ENCODE results near the gene UBE2G1. TPM values are rescaled to one million over a fixed set of nuclear protein-coding genes. Genes with fewer than 3 reads are reported as not detected.

The UBE2G1 gene
- total and polyA plus RNA-seq, 2 of the 13 experiments (the other 11 are each of a cell fraction or from before 2014, with no cell fraction given): 27.9 to 42.6 TPM

DNA sequence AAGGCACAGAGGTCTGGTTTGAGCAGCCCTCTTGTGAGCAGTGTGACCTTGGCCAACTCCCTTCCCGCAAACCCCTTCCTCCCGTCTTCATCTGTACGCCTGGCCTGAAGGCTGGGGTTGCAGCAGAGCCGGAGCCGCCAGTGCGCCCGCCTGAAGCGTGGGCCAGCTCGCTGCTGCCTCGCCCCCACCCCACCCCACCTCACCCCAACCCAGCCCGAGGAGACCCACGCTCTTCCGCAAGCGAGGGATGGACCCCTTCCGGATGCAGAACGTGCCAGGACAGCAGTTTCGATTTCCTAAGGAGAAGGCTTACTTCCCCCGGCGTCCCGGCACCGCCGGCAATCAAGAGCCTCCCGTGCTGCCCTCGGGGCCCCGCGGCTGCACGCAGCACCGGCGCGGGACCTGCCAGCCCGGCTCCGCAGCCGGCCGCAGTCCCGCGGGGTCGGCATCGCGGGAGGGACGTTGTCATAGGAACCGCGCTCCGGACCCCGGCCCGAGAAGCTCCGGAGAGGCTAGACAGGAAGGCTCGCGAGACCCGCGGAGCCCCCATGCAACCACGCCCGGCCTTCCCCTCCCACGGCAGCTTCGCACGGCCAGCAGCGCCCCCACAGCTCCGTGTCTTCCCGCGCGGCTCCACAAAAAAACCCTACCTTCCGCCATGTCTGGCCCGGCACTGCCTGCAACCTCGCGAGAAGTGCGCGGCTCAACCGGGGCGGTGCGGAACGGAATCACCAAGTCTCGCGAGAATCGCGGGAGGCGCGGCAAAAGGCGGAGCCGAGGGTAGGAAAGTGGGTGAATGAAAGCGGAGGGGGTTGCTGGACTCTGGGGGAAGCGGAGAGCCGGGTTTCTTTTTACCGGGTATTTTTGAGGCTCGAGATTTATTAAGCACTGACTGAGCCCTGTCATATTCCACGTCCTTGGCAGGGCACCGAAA is 102.9 kb downstream of the UBE2G1 start, which contains the start of gene ANKFY1 (continued):
- TF ChIP-seq ZNF567 (CRISPR knock-in tag; IDR thresholded peaks at IDR 0.05; ENCODE audit: borderline replicate concordance) (no peak), CAMTA2 (CRISPR knock-in tag; IDR thresholded peaks at IDR 0.05; ENCODE audit: borderline replicate concordance) (no peak), SAP130 (CRISPR knock-in tag; IDR thresholded peaks at IDR 0.05; ENCODE audit: low read depth) (peak; percentile 85), HOXA5 (CRISPR knock-in tag; IDR thresholded peaks at IDR 0.05) (peak; percentile 67; the same call in 1 of the 2 replicates), ZBTB40 (IDR thresholded peaks at IDR 0.05) (no peak), ZBTB40 (CRISPR knock-in tag; IDR thresholded peaks at IDR 0.05) (peak; percentile 53), NFKBIZ (CRISPR knock-in tag; IDR thresholded peaks at IDR 0.05) (no peak; the same call in 1 of the 2 replicates), SRSF4 (IDR thresholded peaks at IDR 0.05; ENCODE audit: low read depth, low read length, poor library complexity, severe bottlenecking) (no peak)
- TF ChIP-seq, protein P1, sequence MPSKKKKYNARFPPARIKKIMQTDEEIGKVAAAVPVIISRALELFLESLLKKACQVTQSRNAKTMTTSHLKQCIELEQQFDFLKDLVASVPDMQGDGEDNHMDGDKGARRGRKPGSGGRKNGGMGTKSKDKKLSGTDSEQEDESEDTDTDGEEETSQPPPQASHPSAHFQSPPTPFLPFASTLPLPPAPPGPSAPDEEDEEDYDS (CRISPR knock-in tag; IDR thresholded peaks at IDR 0.05): peak; percentile 84

All from HepG2 (cell line).